ENCODE measurements around the gene SLC6A1.

The SLC6A1 gene

DNA sequence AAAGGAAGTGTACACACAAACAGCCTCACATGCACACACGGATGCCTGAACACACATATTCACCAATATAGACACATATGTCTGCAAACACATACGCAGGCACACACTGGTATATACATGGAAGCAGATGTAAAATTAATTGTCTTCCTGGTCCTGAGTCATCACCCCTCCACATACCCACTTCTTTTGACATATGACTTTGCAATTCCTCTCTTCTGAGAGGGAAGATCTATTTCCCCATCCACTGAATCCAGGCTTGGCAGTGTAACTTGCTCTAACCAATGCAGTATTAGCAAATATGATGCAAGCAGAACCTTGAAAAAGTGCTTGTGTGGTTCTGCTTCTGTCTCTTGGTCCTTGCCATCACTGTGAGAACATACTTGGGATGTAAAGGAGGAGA lies 84.9 kb downstream of the SLC6A1 start:
- Histone ChIP-seq H3K27ac (ENCODE audit: low read length) (no peak overlapping the region), H3K27me3 (ENCODE audit: insufficient read depth, low read length) (no peaks in the 10 kb centered on the region), H3K9me3 (ENCODE audit: insufficient read depth, low read depth, low read length) (no peaks in the 10 kb centered on the region), H3K36me3 (ENCODE audit: insufficient read depth, low read depth, low read length) (no peaks in the 10 kb centered on the region), H3K9ac (ENCODE audit: low read depth, low read length) (no peak overlapping the region), H3K4me3 (ENCODE audit: low read length) (no peak overlapping the region), H3K4me1 (ENCODE audit: insufficient read depth, low read length) (no peaks in the 10 kb centered on the region)

DNA sequence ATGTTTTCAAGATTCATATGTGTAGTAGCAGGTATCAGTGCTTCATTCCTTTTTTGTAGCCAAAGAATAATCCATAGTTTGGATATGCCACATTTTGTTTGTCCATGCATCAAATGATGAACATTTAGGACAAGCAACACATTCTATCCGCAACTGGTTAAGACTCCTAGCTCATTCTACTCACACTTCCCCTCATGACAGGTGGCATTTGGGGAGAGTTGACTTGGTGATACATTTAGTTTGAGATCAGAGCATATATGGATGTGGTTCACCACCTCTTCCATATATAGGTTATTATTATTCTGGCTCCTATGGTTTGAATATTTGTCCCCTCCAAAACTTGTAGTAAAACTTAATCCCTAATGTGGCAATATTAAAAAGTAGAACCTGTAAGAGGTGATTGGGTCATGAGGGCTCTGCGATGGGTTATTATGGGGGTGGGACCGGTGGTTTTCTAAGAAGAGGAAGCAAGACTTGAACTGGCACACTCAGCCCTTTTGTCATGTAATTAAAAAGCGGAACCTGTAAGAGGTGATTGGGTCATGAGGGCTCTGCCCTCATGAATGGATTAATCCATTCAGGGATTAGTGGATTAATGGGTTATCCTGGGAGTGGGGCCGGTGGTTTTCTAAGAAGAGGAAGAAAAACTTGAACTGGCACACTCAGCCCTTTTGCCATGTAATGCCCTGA lies 86.4 kb downstream of the SLC6A1 start:
- no peak overlapping the region for H3K27ac ChIP-seq (ENCODE audit: low read length)

GRCh38 chr3:11080492-11080891 lies 87.9 kb downstream of the SLC6A1 start:
- no peak overlapping the region for H3K9ac ChIP-seq (ENCODE audit: low read depth, low read length)
- H3K27me3 ChIP-seq (ENCODE audit: insufficient read depth, low read length) = no peaks in the 10 kb centered on the region; the same call in 1 of the 2 replicates
- no peaks in the 10 kb centered on the region for H3K36me3 ChIP-seq (ENCODE audit: insufficient read depth, low read depth, low read length)
- H3K27ac ChIP-seq (ENCODE audit: low read length) = no peak overlapping the region
- H3K9me3 ChIP-seq (ENCODE audit: insufficient read depth, low read depth, low read length) = no peaks in the 10 kb centered on the region
- H3K4me1 ChIP-seq (ENCODE audit: insufficient read depth, low read length) = no peaks in the 10 kb centered on the region
- no peak overlapping the region for H3K4me3 ChIP-seq (ENCODE audit: low read length)

More for the DNA sequence above, 86.4 kb downstream of the SLC6A1 start:
- Histone ChIP-seq H3K9ac (ENCODE audit: low read depth, low read length) (no peak overlapping the region), H3K36me3 (ENCODE audit: insufficient read depth, low read depth, low read length) (no peaks in the 10 kb centered on the region), H3K4me3 (ENCODE audit: low read length) (no peak overlapping the region), H3K4me1 (ENCODE audit: insufficient read depth, low read length) (no peaks in the 10 kb centered on the region), H3K27me3 (ENCODE audit: insufficient read depth, low read length) (no peaks in the 10 kb centered on the region; the same call in 1 of the 2 replicates), H3K9me3 (ENCODE audit: insufficient read depth, low read depth, low read length) (no peaks in the 10 kb centered on the region)

DNA sequence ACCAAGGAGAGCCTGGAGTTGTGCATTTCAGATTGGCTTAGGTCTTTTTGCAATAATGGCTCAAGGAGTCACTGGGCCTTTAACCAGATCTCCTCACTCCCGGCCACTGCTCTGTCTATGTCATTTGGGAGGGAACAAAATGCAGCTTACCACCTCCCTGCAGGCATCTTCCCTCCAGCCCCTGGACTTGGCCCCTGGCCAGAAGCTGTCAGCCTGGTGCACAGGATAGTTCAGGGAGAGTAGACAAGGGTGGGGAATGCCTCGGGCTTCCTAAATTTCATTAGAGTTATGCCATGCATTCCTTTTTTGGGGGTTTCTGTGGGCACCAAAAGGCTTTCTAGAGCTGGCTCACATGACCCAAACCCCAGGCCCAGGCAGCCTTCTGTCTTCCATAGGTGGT lies 91.5 kb downstream of the SLC6A1 start:
- H3K4me1 ChIP-seq (ENCODE audit: insufficient read depth, low read length) = no peaks in the 10 kb centered on the region
- H3K36me3 ChIP-seq (ENCODE audit: insufficient read depth, low read depth, low read length) = no peaks in the 10 kb centered on the region
- H3K27me3 ChIP-seq (ENCODE audit: insufficient read depth, low read length) = no peaks in the 10 kb centered on the region; the same call in 1 of the 2 replicates

GRCh38 chr3:11084677-11085076 lies 92.1 kb downstream of the SLC6A1 start:
- no peaks in the 10 kb centered on the region; the same call in 1 of the 2 replicates for H3K27me3 ChIP-seq (ENCODE audit: insufficient read depth, low read length)
- no peaks in the 10 kb centered on the region for H3K36me3 ChIP-seq (ENCODE audit: insufficient read depth, low read depth, low read length)
- no peaks in the 10 kb centered on the region for H3K9me3 ChIP-seq (ENCODE audit: insufficient read depth, low read depth, low read length)
- no peak overlapping the region for H3K9ac ChIP-seq (ENCODE audit: low read depth, low read length)
- H3K4me1 ChIP-seq (ENCODE audit: insufficient read depth, low read length) = no peaks in the 10 kb centered on the region
- no peak overlapping the region for H3K4me3 ChIP-seq (ENCODE audit: low read length)
- no peak overlapping the region for H3K27ac ChIP-seq (ENCODE audit: low read length)

More for the DNA sequence above, 91.5 kb downstream of the SLC6A1 start:
- H3K4me3 ChIP-seq (ENCODE audit: low read length) = no peak overlapping the region
- no peak overlapping the region for H3K27ac ChIP-seq (ENCODE audit: low read length)
- no peak overlapping the region for H3K9ac ChIP-seq (ENCODE audit: low read depth, low read length)
- H3K9me3 ChIP-seq (ENCODE audit: insufficient read depth, low read depth, low read length) = no peaks in the 10 kb centered on the region

- Histone ChIP-seq H3K9ac (ENCODE audit: low read depth, low read length) (no peak overlapping the region), H3K36me3 (ENCODE audit: insufficient read depth, low read depth, low read length) (no peaks in the 10 kb centered on the region), H3K27me3 (ENCODE audit: insufficient read depth, low read length) (no peaks in the 10 kb centered on the region; the same call in 1 of the 2 replicates), H3K4me3 (ENCODE audit: low read length) (no peak overlapping the region), H3K27ac (ENCODE audit: low read length) (no peak overlapping the region), H3K9me3 (ENCODE audit: insufficient read depth, low read depth, low read length) (no peaks in the 10 kb centered on the region), H3K4me1 (ENCODE audit: insufficient read depth, low read length) (no peaks in the 10 kb centered on the region)
Measured at GRCh38 chr3:11085093-11085840, 92.7 kb downstream of the SLC6A1 start.

DNA sequence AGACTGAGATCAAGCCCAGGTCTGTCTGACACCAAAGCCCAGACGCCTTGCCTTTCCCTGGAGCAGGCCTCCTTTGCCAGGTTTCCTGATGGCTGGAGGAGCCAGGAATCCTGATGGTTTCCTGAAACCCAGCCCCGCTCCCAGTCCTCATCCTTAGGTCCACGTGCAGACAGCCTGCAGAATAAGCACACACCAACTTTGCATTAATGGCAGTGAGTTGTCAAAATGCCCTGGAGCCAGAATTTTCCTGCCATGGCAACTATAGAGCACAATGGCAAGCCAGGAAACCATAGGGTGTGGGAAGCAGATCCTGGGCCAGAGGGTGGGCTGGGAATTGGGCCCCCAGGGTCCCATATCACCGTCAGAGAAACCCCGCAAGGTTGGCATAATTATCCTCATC lies 94.3 kb downstream of the SLC6A1 start:
- Histone ChIP-seq H3K4me3 (ENCODE audit: low read length) (no peak overlapping the region), H3K27ac (ENCODE audit: low read length) (no peak overlapping the region), H3K9ac (ENCODE audit: low read depth, low read length) (no peak overlapping the region), H3K9me3 (ENCODE audit: insufficient read depth, low read depth, low read length) (no peaks in the 10 kb centered on the region), H3K4me1 (ENCODE audit: insufficient read depth, low read length) (no peaks in the 10 kb centered on the region), H3K36me3 (ENCODE audit: insufficient read depth, low read depth, low read length) (no peaks in the 10 kb centered on the region), H3K27me3 (ENCODE audit: insufficient read depth, low read length) (no peaks in the 10 kb centered on the region; the same call in 1 of the 2 replicates)

DNA sequence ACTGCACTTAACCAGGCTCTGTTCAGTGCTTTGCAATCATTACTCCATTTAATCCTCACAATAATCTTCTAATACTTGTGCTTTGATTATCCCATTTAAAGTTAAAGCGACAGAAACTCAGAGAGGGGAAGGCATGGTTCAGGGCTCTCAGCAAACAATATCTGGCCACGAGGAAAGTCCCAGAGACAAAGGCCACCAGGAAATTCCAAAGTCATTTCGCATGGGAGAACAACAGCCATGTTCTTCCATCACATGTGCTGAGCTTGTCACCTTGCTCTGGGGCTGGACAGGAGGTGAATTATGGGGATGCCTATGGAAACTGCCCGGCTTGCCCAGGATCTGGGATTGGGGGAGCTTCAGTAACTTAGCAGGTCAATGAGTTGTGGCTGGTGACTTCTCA lies 95.5 kb downstream of the SLC6A1 start:
- H3K27ac ChIP-seq (ENCODE audit: low read length) = no peak overlapping the region
- no peaks in the 10 kb centered on the region for H3K4me1 ChIP-seq (ENCODE audit: insufficient read depth, low read length)
- no peaks in the 10 kb centered on the region for H3K27me3 ChIP-seq (ENCODE audit: insufficient read depth, low read length)
- no peak overlapping the region for H3K4me3 ChIP-seq (ENCODE audit: low read length)
- H3K9me3 ChIP-seq (ENCODE audit: insufficient read depth, low read depth, low read length) = no peaks in the 10 kb centered on the region
- H3K36me3 ChIP-seq (ENCODE audit: insufficient read depth, low read depth, low read length) = no peaks in the 10 kb centered on the region
- H3K9ac ChIP-seq (ENCODE audit: low read depth, low read length) = no peak overlapping the region

DNA sequence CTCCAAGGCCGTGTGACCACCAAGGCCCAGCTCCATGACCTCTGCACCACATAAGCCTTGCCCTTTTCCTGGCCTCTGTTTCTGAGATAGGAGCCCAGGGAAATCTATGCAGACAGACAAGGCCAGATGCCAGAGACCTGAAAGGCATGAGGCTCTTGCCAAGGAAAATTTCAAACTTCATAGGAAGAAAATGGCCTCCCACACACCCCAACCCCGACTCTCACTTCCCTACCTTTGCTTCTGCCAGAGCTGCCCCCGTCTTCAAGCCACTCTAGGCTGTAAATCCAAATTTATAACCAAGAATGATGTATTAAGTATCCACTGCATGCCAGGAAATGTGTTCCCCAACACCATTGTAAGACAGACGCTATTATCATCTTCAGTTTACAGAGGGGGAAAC lies 96.3 kb downstream of the SLC6A1 start:
- H3K27me3 ChIP-seq (ENCODE audit: insufficient read depth, low read length) = no peaks in the 10 kb centered on the region

More for the DNA sequence above, 96.3 kb downstream of the SLC6A1 start:
- H3K9me3 ChIP-seq (ENCODE audit: insufficient read depth, low read depth, low read length) = no peaks in the 10 kb centered on the region
- no peaks in the 10 kb centered on the region for H3K4me1 ChIP-seq (ENCODE audit: insufficient read depth, low read length)
- H3K4me3 ChIP-seq (ENCODE audit: low read length) = no peak overlapping the region
- H3K36me3 ChIP-seq (ENCODE audit: insufficient read depth, low read depth, low read length) = no peaks in the 10 kb centered on the region
- H3K27ac ChIP-seq (ENCODE audit: low read length) = no peak overlapping the region
- no peak overlapping the region for H3K9ac ChIP-seq (ENCODE audit: low read depth, low read length)
